ENCODE measurements around the gene MYO9A.

The MYO9A gene

DNA sequence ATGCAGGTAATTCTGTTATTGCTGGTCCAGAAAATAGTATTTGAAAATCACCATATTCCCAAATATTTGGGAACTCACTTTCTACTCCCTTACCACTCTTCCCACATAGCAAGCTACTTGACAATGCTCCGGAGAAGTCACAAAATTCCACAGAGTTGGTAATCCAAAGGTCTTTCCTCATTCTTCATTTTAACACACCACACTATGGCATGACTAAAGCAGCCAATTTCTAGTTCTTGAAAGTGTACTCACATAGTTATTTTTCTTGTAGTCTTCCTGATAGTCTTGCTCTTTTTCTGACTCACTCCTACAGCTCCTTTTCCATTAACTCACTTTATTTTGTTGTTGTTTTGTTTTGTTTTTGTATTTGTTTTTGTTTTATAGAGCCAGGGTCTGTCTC is 67.2 kb downstream of the MYO9A start:
- Histone ChIP-seq H3K4me3 (ENCODE audit: low read depth, low read length) (no peak overlapping the region), H3K27me3 (no peaks in the 10 kb centered on the region), H3K4me1 (no peaks in the 10 kb centered on the region), H3K36me3 (no peaks in the 10 kb centered on the region), H3K9me3 (no peaks in the 10 kb centered on the region)
- TF ChIP-seq, protein P1, sequence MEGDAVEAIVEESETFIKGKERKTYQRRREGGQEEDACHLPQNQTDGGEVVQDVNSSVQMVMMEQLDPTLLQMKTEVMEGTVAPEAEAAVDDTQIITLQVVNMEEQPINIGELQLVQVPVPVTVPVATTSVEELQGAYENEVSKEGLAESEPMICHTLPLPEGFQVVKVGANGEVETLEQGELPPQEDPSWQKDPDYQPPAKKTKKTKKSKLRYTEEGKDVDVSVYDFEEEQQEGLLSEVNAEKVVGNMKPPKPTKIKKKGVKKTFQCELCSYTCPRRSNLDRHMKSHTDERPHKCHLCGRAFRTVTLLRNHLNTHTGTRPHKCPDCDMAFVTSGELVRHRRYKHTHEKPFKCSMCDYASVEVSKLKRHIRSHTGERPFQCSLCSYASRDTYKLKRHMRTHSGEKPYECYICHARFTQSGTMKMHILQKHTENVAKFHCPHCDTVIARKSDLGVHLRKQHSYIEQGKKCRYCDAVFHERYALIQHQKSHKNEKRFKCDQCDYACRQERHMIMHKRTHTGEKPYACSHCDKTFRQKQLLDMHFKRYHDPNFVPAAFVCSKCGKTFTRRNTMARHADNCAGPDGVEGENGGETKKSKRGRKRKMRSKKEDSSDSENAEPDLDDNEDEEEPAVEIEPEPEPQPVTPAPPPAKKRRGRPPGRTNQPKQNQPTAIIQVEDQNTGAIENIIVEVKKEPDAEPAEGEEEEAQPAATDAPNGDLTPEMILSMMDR (IDR thresholded peaks at IDR 0.05; ENCODE audit: low read depth, low read length), result no peak
- no peak for DNase-seq

DNA sequence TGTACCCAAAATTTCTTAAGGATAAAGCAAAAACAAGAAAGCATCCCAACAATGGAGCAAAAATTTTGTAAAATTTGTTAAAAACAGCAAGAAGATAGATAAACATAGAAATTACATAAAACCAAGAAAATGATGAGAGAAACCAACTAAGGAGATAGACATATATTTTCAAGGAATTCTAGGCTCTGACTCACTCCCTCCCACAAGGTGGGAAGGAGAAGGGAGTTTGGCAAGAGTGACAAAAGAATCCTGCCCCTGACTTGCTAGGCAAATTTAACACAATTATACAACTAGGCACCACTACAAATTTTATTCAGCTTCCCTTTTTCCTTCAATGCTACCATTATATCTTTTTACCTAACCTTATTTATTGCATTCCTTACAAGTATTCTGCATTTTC is 70.9 kb downstream of the MYO9A start:
- no peak for DNase-seq
- Histone ChIP-seq H3K4me1 (no peaks in the 10 kb centered on the region), H3K4me3 (ENCODE audit: low read depth, low read length) (no peak overlapping the region), H3K27me3 (no peaks in the 10 kb centered on the region), H3K9me3 (no peaks in the 10 kb centered on the region), H3K36me3 (no peaks in the 10 kb centered on the region)
- TF ChIP-seq, protein P1 (IDR thresholded peaks at IDR 0.05; ENCODE audit: low read depth, low read length), result no peak

DNA sequence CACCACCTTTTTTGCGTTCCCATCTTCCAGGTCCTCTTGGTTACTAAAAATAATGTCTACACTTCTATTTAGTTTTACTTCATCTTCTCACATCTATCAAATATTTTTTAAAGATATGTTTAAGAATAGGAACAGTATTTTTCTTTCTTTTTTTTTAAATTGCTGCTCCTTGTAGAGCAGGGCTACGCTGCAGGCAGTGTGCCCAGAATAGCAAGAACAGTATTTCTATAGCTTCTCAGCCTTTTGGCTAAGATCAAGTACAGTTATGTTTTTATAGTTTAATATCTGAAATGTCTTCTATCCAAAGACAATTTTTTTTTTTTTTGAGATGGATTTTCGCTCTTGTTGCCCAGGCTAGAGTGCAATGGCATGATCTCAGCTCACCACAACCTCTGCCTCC is 73.0 kb downstream of the MYO9A start:
- Histone ChIP-seq H3K4me3 (ENCODE audit: low read depth, low read length) (no peak overlapping the region), H3K9me3 (no peaks in the 10 kb centered on the region), H3K36me3 (no peaks in the 10 kb centered on the region), H3K4me1 (no peaks in the 10 kb centered on the region), H3K27me3 (no peaks in the 10 kb centered on the region)
- DNase-seq, result no peak
- TF ChIP-seq, protein P1 (IDR thresholded peaks at IDR 0.05; ENCODE audit: low read depth, low read length), result no peak

DNA sequence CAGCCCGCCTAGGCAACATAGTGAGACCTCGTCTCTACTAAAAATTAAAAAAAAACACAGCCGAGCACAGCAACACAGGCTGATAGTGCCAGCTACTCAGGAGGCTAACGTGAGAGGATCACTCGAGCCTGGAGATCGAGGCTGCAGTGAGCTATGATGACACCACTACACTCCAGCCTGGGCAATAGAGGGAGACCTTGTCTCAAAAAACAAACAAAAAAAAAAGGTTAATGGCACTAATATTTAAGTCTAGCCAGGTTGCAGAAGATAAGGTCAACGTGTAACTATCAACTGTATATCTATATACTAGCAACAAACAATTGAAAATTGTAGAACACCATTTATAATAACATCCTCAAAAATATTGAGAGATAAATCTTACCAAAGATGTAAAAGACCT is 75.1 kb downstream of the MYO9A start:
- no peaks in the 10 kb centered on the region for H3K9me3 ChIP-seq
- no peaks in the 10 kb centered on the region for H3K4me1 ChIP-seq
- TF ChIP-seq, protein P1 (IDR thresholded peaks at IDR 0.05; ENCODE audit: low read depth, low read length), result no peak
- H3K36me3 ChIP-seq, result no peaks in the 10 kb centered on the region
- DNase-seq, result no peak
- H3K4me3 ChIP-seq (ENCODE audit: low read depth, low read length), result no peak overlapping the region
- H3K27me3 ChIP-seq, result no peaks in the 10 kb centered on the region

DNA sequence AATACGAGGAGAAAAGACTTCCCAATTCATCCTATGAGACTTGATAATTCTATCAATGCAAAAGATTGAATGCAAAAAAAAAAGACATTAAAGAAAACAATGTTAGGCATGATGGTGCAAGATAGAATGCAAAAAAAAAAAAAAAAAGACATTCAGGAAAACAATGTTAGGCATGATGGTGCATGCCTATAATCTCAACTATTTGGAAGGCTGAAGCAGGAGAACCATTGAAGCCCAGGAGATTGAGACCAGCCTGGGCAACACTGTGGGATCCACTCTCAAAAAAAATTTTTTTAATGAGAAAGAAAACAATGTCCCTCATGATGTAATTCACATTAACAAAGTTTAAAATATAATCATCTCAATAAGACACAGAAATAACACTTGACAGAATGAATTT is 75.9 kb downstream of the MYO9A start:
- Histone ChIP-seq H3K4me3 (ENCODE audit: low read depth, low read length) (no peak overlapping the region), H3K9me3 (no peaks in the 10 kb centered on the region), H3K27me3 (no peaks in the 10 kb centered on the region), H3K4me1 (no peaks in the 10 kb centered on the region), H3K36me3 (no peaks in the 10 kb centered on the region)
- no peak for DNase-seq
- TF ChIP-seq, protein P1 (IDR thresholded peaks at IDR 0.05; ENCODE audit: low read depth, low read length), result no peak

DNA sequence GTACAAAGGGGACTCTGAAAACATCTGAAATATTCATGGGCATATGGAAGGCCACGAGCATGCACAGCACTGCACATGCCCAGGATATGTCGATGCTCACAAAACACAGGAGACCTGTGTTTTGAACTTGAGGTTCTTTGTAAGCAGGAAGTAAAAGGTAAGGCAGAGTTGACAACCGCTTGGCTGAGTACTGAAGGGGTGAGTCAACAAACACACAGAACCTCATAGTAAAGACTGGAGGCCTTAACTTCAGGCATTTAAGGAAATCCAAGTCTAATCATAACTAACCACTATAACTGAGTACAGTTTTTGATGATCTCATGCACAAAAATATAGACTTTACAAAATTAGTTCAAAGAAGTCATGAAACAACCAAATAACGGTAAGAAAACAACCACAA is 80.6 kb downstream of the MYO9A start:
- no peaks in the 10 kb centered on the region for H3K27me3 ChIP-seq

More for the DNA sequence above, 80.6 kb downstream of the MYO9A start:
- H3K4me3 ChIP-seq (ENCODE audit: low read depth, low read length), result no peak overlapping the region
- no peak for DNase-seq
- H3K4me1 ChIP-seq, result peaks cover 2% of the 10 kb centered on the region; the same call in 1 of the 2 replicates
- H3K36me3 ChIP-seq, result no peaks in the 10 kb centered on the region
- H3K9me3 ChIP-seq, result no peaks in the 10 kb centered on the region
- TF ChIP-seq, protein P1 (IDR thresholded peaks at IDR 0.05; ENCODE audit: low read depth, low read length), result no peak
